PC-9 (cell line): ENCODE results near the gene GOLPH3. TPM values are rescaled to one million over a fixed set of nuclear protein-coding genes. Genes with fewer than 3 reads are reported as not detected.

ENCODE experiments used
- BruUV-seq: library from RNA; stranded (reverse); fragments of 400-500 nt; replicated peaks from 2 replicates; lab custom pipeline; 2021; lab: Mats Ljungman, UMichigan
- CTCF ChIA-PET: fragments of 300-600 bp; sonication (Branson Sonifier 250); formaldehyde crosslinking; loops from one replicate; lab custom pipeline; 2022; ENCODE audit warnings: antibody characterized with exemption; lab: Charles Lee
- POLR2A ChIA-PET: fragments of 300-600 bp; sonication (Branson Sonifier 250); formaldehyde crosslinking; loops from one replicate; lab custom pipeline; 2022; ENCODE audit warnings: antibody characterized with exemption; ENCODE audit not compliant: unreplicated experiment; lab: Charles Lee
- DNase-seq, 2 experiments: peaks; one replicate each; pipeline versions ENCODE4 v3.0.0 to v3.0.0-alpha.2; 2015 to 2022; ENCODE audit warnings: mixed read lengths in 1 of 2
- H2AFZ ChIP-seq: fragments of 200-600 bp; sonication (generic); 2 replicates; pipeline ENCODE4 v1.8.1; 2017; ENCODE audit warnings: antibody characterized with exemption
- H3F3A ChIP-seq: fragments of 200-600 bp; sonication (generic); 2 replicates; pipeline ENCODE4 v1.8.1; 2017; ENCODE audit warnings: antibody characterized with exemption, mild to moderate bottlenecking, low read depth; ENCODE audit not compliant: insufficient read depth
- H3K27ac ChIP-seq: fragments of 200-600 bp; sonication (generic); 2 replicates; pipeline ENCODE4 v1.6.1; 2016; ENCODE audit warnings: mixed run types
- H3K27me3 ChIP-seq: fragments of 200-600 bp; sonication (generic); 2 replicates; pipeline ENCODE4 v1.6.1; 2016; ENCODE audit warnings: low read depth, mixed run types; ENCODE audit not compliant: insufficient read depth
- H3K36me3 ChIP-seq: fragments of 200-600 bp; sonication (generic); 2 replicates; pipeline ENCODE4 v1.6.1; 2016; ENCODE audit warnings: low read depth, mixed run types
- H3K4me1 ChIP-seq: fragments of 200-600 bp; sonication (generic); replicated peaks from 2 replicates; pipeline ENCODE4 v1.6.1; 2016; ENCODE audit warnings: mixed run types; ENCODE audit not compliant: insufficient read depth
- H3K4me2 ChIP-seq: fragments of 200-600 bp; sonication (generic); 2 replicates; pipeline ENCODE4 v1.6.1; 2017; ENCODE audit warnings: mixed run types
- H3K4me3 ChIP-seq: fragments of 200-600 bp; sonication (generic); 2 replicates; pipeline ENCODE4 v1.6.1; 2016; ENCODE audit warnings: mixed run types
- H3K79me2 ChIP-seq: fragments of 200-600 bp; sonication (generic); 2 replicates; pipeline ENCODE4 v1.6.1; 2017; ENCODE audit warnings: low read depth, mixed run types
- H3K9me2 ChIP-seq: fragments of 200-600 bp; sonication (generic); 2 replicates; pipeline ENCODE4 v1.8.1; 2017; ENCODE audit warnings: mild to moderate bottlenecking; ENCODE audit not compliant: insufficient read depth
- H3K9me3 ChIP-seq: fragments of 200-600 bp; sonication (generic); 2 replicates; pipeline ENCODE4 v1.8.1; 2016; ENCODE audit warnings: low read depth; ENCODE audit not compliant: insufficient read depth
- H4K20me1 ChIP-seq: fragments of 200-600 bp; sonication (generic); 2 replicates; pipeline ENCODE4 v1.8.1; 2017; ENCODE audit not compliant: insufficient read depth
- EZH2 ChIP-seq: fragments of 200-600 bp; sonication (generic); IDR thresholded peaks from 2 replicates; pipeline ENCODE4 v1.8.0; 2017; ENCODE audit warnings: antibody characterized with exemption, low read depth
- intact Hi-C: fragments of 100-400 bp; cut with micrococcal nuclease; formaldehyde crosslinking; loops from one replicate; pipeline ENCODE4 v1.10.0; 2022; ENCODE audit not compliant: unreplicated experiment
- total RNA-seq: library from RNA; stranded (reverse); gene quantifications from 2 replicates; pipeline ENCODE4 v1.2.3, GENCODE V29; 2021
- TF ChIP-seq, protein P1 (sequence below): fragments of 200-600 bp; sonication (generic); conservative IDR thresholded peaks from 2 replicates; pipeline ENCODE4 v1.6.1; 2017; ENCODE audit warnings: mixed run types, antibody characterized with exemption, mild to moderate bottlenecking, moderate library complexity

Gene GOLPH3
- total RNA-seq, 1 experiment from 2014 or later = 179 TPM

DNA sequence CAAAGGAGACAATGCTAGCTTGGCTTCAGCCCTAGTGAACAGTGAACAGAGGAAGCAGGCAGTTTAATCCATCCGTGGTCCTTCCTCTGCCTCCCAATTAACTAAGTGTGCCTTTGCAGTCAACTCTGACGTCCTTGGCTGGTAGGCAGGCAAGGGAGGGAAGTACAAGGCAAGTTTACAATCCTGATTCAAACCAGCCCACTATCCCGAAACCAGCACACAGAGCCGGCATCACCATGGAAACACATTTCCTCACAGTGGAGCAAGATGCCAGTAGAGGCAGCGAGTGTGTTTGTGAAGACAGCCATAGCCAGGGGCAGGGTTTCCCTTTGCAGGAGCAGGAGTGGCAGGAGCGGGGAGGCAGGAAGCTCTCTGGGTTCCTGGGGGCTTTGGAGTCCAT, 73.9 kb downstream of the GOLPH3 start:
- BruUV-seq = no TSS peak
- POLR2A ChIA-PET = no interaction called here
- Histone ChIP-seq H3K27ac (no peak overlapping the region), H3F3A (no peaks in the 10 kb centered on the region), H4K20me1 (peaks cover 14% of the 10 kb centered on the region; the same call in 1 of the 2 replicates), H3K9me2 (no peaks in the 10 kb centered on the region), H3K27me3 (no peaks in the 10 kb centered on the region), H3K4me3 (no peak overlapping the region), H3K9me3 (no peaks in the 10 kb centered on the region), H2AFZ (no peak overlapping the region), H3K4me2 (no peak overlapping the region), H3K36me3 (peaks cover 28% of the 10 kb centered on the region), H3K79me2 (no peaks in the 10 kb centered on the region), H3K4me1 (no peaks in the 10 kb centered on the region)
- no peak for DNase-seq
- CTCF ChIA-PET = no interaction called here
- TF ChIP-seq, protein P1, sequence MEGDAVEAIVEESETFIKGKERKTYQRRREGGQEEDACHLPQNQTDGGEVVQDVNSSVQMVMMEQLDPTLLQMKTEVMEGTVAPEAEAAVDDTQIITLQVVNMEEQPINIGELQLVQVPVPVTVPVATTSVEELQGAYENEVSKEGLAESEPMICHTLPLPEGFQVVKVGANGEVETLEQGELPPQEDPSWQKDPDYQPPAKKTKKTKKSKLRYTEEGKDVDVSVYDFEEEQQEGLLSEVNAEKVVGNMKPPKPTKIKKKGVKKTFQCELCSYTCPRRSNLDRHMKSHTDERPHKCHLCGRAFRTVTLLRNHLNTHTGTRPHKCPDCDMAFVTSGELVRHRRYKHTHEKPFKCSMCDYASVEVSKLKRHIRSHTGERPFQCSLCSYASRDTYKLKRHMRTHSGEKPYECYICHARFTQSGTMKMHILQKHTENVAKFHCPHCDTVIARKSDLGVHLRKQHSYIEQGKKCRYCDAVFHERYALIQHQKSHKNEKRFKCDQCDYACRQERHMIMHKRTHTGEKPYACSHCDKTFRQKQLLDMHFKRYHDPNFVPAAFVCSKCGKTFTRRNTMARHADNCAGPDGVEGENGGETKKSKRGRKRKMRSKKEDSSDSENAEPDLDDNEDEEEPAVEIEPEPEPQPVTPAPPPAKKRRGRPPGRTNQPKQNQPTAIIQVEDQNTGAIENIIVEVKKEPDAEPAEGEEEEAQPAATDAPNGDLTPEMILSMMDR = no peak
- TF ChIP-seq EZH2 = no peak
- intact Hi-C loops = no loop called here

DNA sequence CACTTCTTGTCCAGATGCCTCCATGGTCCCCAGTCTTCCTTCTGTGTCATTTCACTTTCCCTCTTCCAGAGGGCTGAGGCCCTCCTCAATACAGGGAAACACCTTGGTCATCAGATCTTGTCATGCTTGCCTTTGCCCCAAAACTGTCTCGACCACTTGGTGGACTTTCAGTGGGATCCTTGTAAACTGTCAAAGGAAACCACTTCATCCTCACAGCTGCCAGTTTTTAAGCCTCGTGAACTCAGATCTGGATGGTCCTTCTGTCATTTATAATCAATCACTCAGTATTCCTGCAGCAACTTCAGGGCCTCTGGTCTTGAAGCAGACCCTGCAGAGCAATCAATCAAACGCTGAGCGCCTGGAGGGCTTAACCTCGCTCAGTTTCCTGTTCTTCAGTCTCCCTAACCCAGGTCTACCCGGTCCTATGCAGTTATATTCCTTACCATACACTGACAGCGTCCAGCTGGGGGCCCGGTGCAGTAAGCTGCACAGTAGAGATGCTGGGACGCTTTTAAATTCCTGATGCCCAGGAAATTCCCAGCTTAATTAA, 74.6 kb downstream of the GOLPH3 start:
- Histone ChIP-seq H3K4me3 (no peak overlapping the region), H3K36me3 (peaks cover 22% of the 10 kb centered on the region; the same call in 1 of the 2 replicates), H3K4me2 (no peak overlapping the region), H3K79me2 (no peaks in the 10 kb centered on the region), H2AFZ (no peak overlapping the region), H3K9me2 (no peaks in the 10 kb centered on the region), H3F3A (no peaks in the 10 kb centered on the region), H3K27me3 (no peaks in the 10 kb centered on the region), H3K27ac (no peak overlapping the region), H3K9me3 (no peaks in the 10 kb centered on the region), H4K20me1 (0 out of 2 replicates have a peak, but pooled peaks cover 9% of the 10 kb centered on the region), H3K4me1 (no peaks in the 10 kb centered on the region)
- ChIA-PET POLR2A (no interaction called here), CTCF (no interaction called here)
- DNase-seq = no peak
- TF ChIP-seq EZH2 = no peak
- TF ChIP-seq, protein P1 = no peak
- intact Hi-C loops = no loop called here
- no TSS peak for BruUV-seq

DNA sequence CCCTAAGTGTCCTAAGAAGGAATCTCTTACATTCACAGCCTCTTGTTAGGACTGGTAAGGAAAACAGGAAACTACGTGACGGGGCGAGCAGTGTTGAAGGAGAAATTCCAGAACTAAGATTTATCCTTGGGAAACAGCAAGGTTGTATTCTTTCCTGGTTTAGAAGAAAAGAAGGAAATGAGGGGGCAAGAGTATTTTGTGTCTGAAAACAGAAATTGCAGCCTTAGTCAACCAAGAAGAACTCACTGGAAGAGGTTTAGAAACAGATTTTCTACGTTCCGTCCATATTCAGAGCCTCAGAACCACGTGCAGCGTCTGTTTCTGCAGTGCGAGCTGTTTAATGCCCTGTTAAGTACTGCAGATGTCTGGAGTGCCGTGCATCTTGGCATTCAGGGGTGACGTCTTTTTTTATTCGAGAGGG, 75.2 kb downstream of the GOLPH3 start:
- CTCF ChIA-PET = interaction anchor here (0.5 kb wide), 1 partner anchor 273 kb away, joined by 4 read pairs; no protein-coding TSS in a partner anchor
- H3K4me1 ChIP-seq = no peaks in the 10 kb centered on the region
- H3K4me3 ChIP-seq = no peak overlapping the region
- H2AFZ ChIP-seq = no peak overlapping the region
- H3K36me3 ChIP-seq = peaks cover 20% of the 10 kb centered on the region; the same call in 1 of the 2 replicates
- no peak overlapping the region for H3K27ac ChIP-seq
- POLR2A ChIA-PET = no interaction called here
- H4K20me1 ChIP-seq = 0 out of 2 replicates have a peak, but pooled peaks cover 10% of the 10 kb centered on the region
- no peak for TF ChIP-seq EZH2
- TF ChIP-seq, protein P1 = no peak
- no peaks in the 10 kb centered on the region for H3K79me2 ChIP-seq
- peaks cover 5% of the 10 kb centered on the region; the same call in 1 of the 2 replicates for H3F3A ChIP-seq
- no peaks in the 10 kb centered on the region for H3K9me3 ChIP-seq
- no peaks in the 10 kb centered on the region for H3K27me3 ChIP-seq
- DNase-seq = no peak
- H3K4me2 ChIP-seq = no peak overlapping the region
- intact Hi-C loops = no loop called here
- BruUV-seq = no TSS peak
- no peaks in the 10 kb centered on the region for H3K9me2 ChIP-seq
